CD4-positive, alpha-beta T cell treated with Interleukin-2 at 100 ng/mL for 4 hours (primary cell): ENCODE data around the gene GPATCH2.
"Not testable (repeated sequence)": the region's sequence is repeated elsewhere in the genome, so short reads cannot be mapped to it uniquely, and the experiment has no call there.

Source experiments
- DNase-seq: peaks from one replicate; pipeline ENCODE4 v3.0.0-alpha.2; 2020; ENCODE audit warnings: low spot score

Gene GPATCH2

DNA sequence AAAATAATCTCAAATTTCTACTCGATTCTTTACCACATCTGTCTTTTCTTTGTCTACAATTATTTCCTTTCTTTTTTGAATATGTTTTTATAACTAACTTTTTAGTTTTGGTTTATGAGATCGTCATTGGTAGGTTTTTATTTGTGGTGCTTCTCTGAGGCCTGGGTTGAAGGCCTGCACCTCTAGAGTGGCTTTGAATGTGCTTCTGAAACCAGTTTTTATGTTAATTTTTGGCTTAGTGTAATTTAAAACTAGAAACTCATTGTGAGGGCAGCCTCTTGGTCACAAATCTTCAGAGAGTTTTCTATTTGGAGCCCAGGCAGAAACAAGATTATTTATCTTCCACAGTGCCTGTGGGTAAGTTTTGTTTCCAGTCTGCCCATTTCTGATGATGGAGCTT is 187.0 kb downstream of the GPATCH2 start:
- DNase-seq = no peak

DNA sequence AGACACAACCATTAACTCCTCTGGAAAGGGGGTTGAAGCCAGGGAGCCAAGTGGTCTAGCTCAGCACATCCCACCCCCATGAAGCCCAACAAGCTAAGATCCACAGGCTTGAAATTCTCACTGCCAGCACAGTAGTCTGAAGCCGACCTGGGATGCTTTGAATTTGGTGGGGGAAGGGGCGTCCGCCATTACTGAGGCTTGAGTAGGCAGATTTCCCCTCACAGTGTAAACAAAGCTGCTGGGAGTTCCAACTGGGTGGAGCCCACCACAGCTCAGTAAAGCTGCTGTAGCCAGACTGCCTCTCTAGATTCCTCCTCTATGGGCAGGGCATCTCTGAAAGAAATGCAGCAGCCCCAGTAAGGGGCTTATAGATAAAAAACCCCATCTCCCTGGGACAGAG is 193.5 kb downstream of the GPATCH2 start:
- DNase-seq = no peak

GRCh38 chr1:217435204-217435603 is 195.7 kb downstream of the GPATCH2 start:
- no peak for DNase-seq

- no peak for DNase-seq
These were observed 197.2 kb downstream of the GPATCH2 start for GRCh38 chr1:217433664-217434063.

DNA sequence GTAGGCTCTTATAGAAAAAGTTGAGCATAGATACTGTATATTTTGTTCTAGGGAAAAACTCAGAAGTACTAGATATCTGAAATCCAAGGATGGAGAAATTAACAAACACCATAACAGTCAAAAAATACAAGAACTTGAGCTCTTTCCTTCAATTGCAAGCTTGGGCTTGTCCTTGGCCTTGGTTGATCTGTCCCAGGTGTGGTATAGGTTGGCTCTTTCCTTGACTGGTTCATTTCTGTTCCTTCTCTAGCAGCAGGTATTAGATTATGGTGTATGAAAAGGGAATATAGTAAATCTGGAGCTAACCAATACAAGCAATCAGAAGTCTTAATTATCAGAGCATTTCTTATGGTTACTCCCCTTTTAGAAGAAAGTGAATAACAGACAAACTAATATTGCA is 198.6 kb downstream of the GPATCH2 start:
- no peak for DNase-seq

DNA sequence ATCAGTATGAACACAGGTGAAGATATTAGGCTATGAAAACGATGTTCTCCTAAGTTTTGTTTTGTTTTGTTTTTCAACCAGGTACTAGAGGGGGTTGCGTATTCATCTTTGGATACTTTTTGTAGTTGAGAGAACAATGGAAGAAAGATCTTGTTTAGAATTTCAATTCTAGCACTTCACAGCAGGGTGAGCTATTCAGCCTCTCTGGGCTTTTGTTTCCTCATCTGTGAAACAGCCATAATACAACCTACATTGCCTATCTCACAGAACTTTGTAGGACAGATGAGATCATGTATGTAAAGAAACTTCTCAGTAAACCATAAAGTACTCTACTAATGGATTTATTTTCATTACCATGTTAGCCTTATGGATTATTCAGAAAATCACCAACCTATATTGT is 199.5 kb downstream of the GPATCH2 start:
- DNase-seq = no peak

- no peak for DNase-seq
These were observed 205.5 kb downstream of the GPATCH2 start for GRCh38 chr1:217425422-217425821.

DNA sequence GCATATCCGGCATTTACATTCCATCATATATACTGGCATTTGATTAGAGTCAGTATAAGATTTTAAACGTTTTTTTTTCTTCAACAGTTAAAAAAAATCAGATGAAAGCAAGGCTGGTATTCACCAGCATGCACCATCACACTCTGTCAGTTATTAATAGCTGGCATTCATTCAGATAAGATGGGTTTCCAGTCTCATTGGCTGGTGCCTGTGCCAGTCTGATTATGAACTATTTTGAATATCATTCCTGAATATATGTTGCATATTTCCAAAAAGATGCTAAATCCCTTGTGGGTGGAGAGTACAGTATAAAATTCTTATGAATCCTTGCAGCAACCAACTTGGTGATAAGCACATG is 211.7 kb downstream of the GPATCH2 start:
- no peak for DNase-seq

DNA sequence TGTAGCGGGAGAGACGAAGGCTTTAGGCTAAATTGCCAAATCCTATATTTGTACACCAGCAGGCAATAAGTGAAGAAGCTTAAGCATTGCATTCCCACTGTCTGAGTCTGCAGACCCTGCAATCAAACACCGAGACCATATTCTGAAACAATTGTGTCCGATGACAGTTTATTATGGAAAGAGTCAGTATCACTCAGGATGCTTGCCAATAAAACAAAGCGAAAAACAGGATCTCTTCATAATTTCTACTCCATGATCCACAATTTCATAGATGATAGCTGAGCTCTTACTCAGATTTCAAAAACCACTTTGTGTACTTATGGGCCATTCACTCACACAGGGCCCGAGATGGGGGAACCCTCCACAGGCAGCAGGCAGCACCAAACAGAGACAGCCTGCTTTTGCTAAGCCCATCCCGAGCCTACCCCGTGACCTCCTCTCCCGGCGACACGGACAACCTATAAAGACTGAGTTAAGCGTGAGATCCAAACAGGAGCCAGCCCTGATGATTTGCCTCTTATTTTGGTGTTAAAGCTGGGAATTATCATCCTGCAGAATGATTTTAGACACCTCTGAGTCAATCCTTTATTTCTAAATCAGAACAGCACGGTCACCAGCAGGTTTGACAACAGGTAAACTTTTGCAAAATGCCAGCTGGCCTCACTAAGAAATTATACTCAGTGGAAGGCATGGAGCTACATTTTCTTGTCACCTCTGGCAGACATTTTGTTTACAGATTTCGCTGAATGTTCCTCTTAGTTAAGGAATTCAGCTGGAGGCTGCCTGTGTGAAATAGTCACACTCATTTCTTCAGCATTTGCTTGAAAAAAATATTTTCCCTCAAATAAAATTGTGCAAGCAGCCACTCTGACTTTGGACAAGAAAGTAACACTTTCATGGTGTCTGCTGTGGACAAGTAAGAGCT is 212.4 kb downstream of the GPATCH2 start:
- DNase-seq = no peak

GRCh38 chr1:217417363-217417762 is 213.5 kb downstream of the GPATCH2 start:
- DNase-seq = no peak

DNA sequence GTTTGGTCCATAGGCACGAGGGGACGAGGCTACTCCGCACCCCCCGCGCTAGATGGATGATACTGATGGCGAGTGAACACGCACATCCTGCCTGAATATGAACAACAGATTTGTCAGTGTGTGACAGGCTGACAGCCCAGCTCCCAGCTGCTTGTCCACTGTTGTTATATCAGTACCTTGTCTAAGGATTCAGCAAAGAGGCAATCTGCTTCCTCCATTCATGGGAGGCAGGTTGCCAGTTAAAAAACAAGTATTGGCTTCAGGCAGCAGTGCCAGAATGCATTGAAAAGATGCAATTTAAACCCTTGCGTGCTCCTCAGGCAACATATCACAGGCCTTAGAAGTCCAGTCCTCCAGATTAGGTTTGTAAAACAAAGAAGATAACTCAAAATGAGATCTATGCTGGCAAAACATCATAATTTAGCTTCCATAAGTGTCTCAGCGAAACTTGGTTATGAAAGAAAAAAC is 223.3 kb downstream of the GPATCH2 start:
- DNase-seq = no peak

DNA sequence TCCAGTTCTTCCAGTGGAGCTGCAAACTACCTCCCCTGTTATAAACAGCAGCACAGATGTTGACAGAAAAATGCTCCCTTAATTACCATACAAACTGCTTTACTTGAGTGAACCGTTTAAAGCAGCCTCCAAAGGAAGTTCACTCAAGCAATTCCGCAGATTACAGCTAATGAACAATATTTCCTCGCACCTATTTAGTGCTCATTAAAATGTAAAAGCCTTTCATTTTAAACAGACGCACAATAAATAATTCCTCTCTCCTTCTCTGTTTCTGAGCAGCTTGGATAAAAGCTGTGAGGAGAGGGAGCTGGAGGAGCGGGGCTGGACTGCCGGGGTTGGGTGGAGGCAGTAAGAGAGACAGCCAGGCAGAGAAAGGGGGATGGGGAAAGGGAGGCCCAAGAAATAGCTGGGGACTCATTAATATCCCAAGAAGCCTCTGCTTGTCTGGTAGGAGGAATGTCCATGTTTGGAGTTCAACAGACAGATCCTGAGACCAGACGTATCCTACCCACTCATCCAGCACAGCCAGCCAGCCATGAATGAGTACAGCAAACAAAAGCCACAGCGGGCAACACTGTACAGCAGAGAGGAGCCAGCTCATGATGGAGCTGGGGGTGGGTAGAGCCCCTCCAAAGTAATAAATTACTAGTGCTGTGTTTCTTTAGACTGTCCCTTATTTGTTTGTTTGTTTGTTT is 227.7 kb downstream of the GPATCH2 start:
- no peak for DNase-seq

DNA sequence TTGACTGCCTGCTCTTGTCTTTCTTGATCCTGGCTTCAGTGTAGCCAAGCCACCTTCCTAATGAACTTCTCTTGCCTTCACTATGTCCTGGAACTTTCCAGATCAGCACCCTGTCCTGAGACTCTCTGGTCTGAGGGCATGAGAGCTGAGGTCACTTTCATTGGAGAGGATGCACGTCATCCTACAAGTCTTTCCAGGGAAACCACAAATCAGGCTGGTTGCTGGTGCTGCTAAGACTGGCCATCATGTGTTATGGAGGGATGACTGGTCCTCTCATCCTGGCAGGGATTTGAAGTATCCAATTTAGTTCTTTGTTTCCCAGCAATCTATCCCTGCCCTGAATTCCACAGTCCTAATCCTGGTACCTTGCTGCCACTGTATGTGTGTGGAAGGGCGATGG is 228.6 kb downstream of the GPATCH2 start:
- DNase-seq = no peak

- no peak for DNase-seq
These were observed 237.0 kb downstream of the GPATCH2 start for GRCh38 chr1:217393896-217394295.

DNA sequence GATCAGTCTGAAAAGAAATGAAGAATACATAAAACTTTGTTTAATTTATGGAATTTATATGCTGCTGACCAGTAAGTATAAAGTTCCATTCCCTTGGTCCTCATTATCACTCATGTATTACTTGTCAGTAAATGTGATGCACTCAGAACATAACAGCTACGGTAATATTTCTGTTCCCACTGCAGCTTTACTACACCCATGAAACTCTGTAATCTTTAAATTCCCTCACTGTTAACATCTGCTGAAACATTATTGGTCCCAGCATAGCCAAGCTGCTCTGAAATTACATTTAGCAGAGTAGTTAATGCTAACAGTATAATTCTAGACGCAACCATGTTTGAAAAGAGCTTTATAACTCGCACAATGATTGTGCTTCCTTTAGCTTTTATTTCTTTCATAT is 238.4 kb downstream of the GPATCH2 start:
- DNase-seq = no peak

DNA sequence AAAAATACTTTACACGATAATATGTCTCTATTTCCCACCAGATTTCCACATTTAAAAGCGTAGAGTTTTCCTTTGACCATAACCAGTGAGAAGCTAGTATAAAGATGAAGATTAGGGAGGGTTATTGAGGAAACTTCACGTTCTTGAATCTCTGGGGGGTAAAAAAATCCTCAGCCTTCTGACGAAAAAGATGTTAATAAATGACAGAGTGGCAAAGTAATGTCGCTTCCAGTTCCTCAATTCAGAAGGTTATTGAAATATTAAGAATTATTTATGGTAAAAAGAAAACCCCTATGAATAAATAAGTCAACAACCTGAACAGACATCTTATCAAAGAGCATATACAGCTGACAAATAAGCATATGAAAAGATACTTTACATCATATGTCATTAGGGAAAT is 241.0 kb downstream of the GPATCH2 start:
- DNase-seq = no peak

GRCh38 chr1:217388522-217389065 is 242.3 kb downstream of the GPATCH2 start:
- DNase-seq = no peak

GRCh38 chr1:217381773-217382172 is 249.1 kb downstream of the GPATCH2 start:
- DNase-seq = not testable (repeated sequence)

- DNase-seq = not testable (repeated sequence)
These were observed 251.1 kb downstream of the GPATCH2 start for GRCh38 chr1:217379804-217380203.

DNA sequence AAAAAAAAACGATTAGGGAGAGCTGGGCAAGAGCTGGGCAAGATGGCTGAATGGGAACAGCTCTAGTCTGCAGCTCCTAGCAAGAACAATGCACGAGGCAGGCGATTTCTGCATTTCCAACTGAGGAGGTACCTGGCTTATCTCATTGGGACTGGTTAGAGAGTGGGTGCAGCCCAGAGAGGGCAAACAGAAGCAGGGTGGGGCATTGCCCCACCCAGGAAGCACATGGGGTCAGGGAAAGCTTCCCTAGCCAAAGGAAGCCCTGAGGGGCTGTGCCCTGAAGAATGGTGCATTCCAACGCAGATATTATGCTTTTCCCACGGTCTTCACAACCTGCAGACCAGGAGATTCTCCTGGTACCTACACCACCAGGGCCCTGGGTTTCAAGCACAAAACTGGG is 251.6 kb downstream of the GPATCH2 start:
- no peak for DNase-seq
